Endometrium (tissue), 2 donors: ENCODE data around the gene PLAC8.
"Not testable (repeated sequence)": the region's sequence is repeated elsewhere in the genome, so short reads cannot be mapped to it uniquely, and the experiment has no call there.

Experiments
- FAIRE-seq: peaks from 2 replicates; lab custom pipeline; 2012; peaks lifted over from hg19 to GRCh38; lab: Jason Lieb, UNC
- donor health status: control.
- donor health status: control.

Gene PLAC8

GRCh38 chr4:83067058-83067639 lies 47.4 kb downstream of the PLAC8 start:
- no peak for FAIRE-seq

GRCh38 chr4:83065266-83065665 lies 49.3 kb downstream of the PLAC8 start:
- FAIRE-seq: no peak

GRCh38 chr4:83062739-83063138 lies 51.8 kb downstream of the PLAC8 start:
- FAIRE-seq: no peak

GRCh38 chr4:83054928-83055327 lies 59.6 kb downstream of the PLAC8 start:
- FAIRE-seq: no peak

GRCh38 chr4:83048781-83049180 lies 65.7 kb downstream of the PLAC8 start:
- not testable (repeated sequence) for FAIRE-seq

- no peak for FAIRE-seq
Measured at GRCh38 chr4:83046693-83047473, 67.6 kb downstream of the PLAC8 start.

GRCh38 chr4:83043801-83044407 lies 70.6 kb downstream of the PLAC8 start:
- no peak for FAIRE-seq

- FAIRE-seq: not testable (repeated sequence)
Measured at GRCh38 chr4:83043157-83043556, 71.4 kb downstream of the PLAC8 start.

- no peak for FAIRE-seq
Measured at GRCh38 chr4:83040269-83040668, 74.3 kb downstream of the PLAC8 start.
